HepG2 (cell line): ENCODE data around the gene TANC1. TPM values are rescaled to one million over a fixed set of nuclear protein-coding genes. Genes with fewer than 3 reads are reported as not detected.
A peak's percentile ranks its signal among the peaks of the same experiment; 100 is the strongest.

Experiments used
- HDAC2 ChIP-seq: sonication (generic); formaldehyde crosslinking; IDR thresholded peaks from 2 replicates; pipeline ENCODE4 v1.4.0; 2020; ENCODE audit warnings: missing genetic modification reagents
- HOXA3 ChIP-seq: sonication (generic); formaldehyde crosslinking; IDR thresholded peaks from 2 replicates; pipeline ENCODE4 v1.5.0; 2020; ENCODE audit warnings: missing genetic modification reagents
- KLF16 ChIP-seq, 2 experiments: sonication (generic) in 1 of 2; formaldehyde crosslinking in 1 of 2; IDR thresholded peaks; 2 replicates each; pipeline versions ENCODE4 v1.6.1 to v1.8.0; 2016 to 2023; ENCODE audit warnings: missing genetic modification reagents in 2 of 2, missing compliant biosample characterization in 1 of 2
- LCORL ChIP-seq, 2 experiments: fragments of 450-650 bp in 1 of 2; sonication (generic) in 1 of 2; formaldehyde crosslinking in 1 of 2; IDR thresholded peaks; 2 replicates each; pipeline versions ENCODE4 v1.5.0 to v1.6.1; 2017 to 2020; ENCODE audit warnings: antibody characterized with exemption in 1 of 2, missing genetic modification reagents in 1 of 2
- RCOR2 ChIP-seq: IDR thresholded peaks from 2 replicates; pipeline ENCODE4 v1.6.1; 2016; ENCODE audit warnings: missing biosample characterization, missing genetic modification reagents
- RXRB ChIP-seq: IDR thresholded peaks from 2 replicates; pipeline ENCODE4 v1.6.1; 2016; ENCODE audit warnings: borderline replicate concordance, missing genetic modification reagents, missing compliant biosample characterization
- SIX1 ChIP-seq: sonication (generic); formaldehyde crosslinking; IDR thresholded peaks from 2 replicates; pipeline ENCODE4 v1.4.0; 2020; ENCODE audit warnings: missing genetic modification reagents, borderline replicate concordance
- TARDBP ChIP-seq: sonication (generic); formaldehyde crosslinking; IDR thresholded peaks from 2 replicates; pipeline ENCODE4 v1.8.0; 2022; ENCODE audit warnings: mild to moderate bottlenecking, missing genetic modification reagents
- ZNF530 ChIP-seq: sonication (generic); formaldehyde crosslinking; IDR thresholded peaks from 2 replicates; pipeline ENCODE4 v1.5.0; 2020; ENCODE audit warnings: low read depth, mild to moderate bottlenecking, missing genetic modification reagents
- ZNF709 ChIP-seq: sonication (generic); formaldehyde crosslinking; IDR thresholded peaks from 2 replicates; pipeline ENCODE4 v1.5.0; 2020; ENCODE audit warnings: mild to moderate bottlenecking, missing genetic modification reagents
- ZNF749 ChIP-seq: sonication (generic); formaldehyde crosslinking; IDR thresholded peaks from 2 replicates; pipeline ENCODE4 v1.8.0; 2022; ENCODE audit warnings: mild to moderate bottlenecking, missing genetic modification reagents, moderate library complexity, borderline replicate concordance
- ZNF816 ChIP-seq: sonication (generic); formaldehyde crosslinking; IDR thresholded peaks from 2 replicates; pipeline ENCODE4 v1.8.0; 2022; ENCODE audit warnings: missing genetic modification reagents, mild to moderate bottlenecking, borderline replicate concordance
- polyA plus RNA-seq, 8 experiments: library from polyadenylated mRNA; depleted of rRNA in 3 of 8; stranded (reverse) in 7 of 8; unstranded in 1 of 8; fragments of >200 nt; fragmentation: Illumina TruSeq in 4 of 8; extraction: Trizol in 4 of 8; gene quantifications; 2 replicates each; pipeline versions ENCODE4 v1.2.1 to v1.2.3, GENCODE V29; 2011 to 2016; ENCODE audit warnings: low read depth in 4 of 8, missing spikeins in 1 of 8, mixed read lengths in 1 of 8; ENCODE audit not compliant: insufficient read depth in 1 of 8
- total RNA-seq, 5 experiments: library from RNA; depleted of rRNA; stranded (reverse); fragments of >200 nt; fragmentation: Illumina TruSeq; extraction: Trizol; gene quantifications; 2 replicates each; pipeline ENCODE4 v1.2.3, GENCODE V29; 2016; ENCODE audit warnings: low read depth in 1 of 5
- TF ChIP-seq, protein P1 (sequence below): sonication (generic); formaldehyde crosslinking; conservative IDR thresholded peaks from 2 replicates; pipeline ENCODE4 v1.4.0; 2020; ENCODE audit warnings: mild to moderate bottlenecking, missing genetic modification reagents, moderate library complexity
- TF ChIP-seq, protein P2 (sequence below): sonication (generic); formaldehyde crosslinking; IDR thresholded peaks from 2 replicates; pipeline ENCODE4 v1.4.0; 2020; ENCODE audit warnings: missing genetic modification reagents
- TF ChIP-seq, protein P3 (sequence below): sonication (generic); formaldehyde crosslinking; IDR thresholded peaks from 2 replicates; pipeline ENCODE4 v1.5.1; 2020; ENCODE audit warnings: mild to moderate bottlenecking, missing genetic modification reagents, moderate library complexity
- TF ChIP-seq, protein P4 (sequence below): sonication (generic); formaldehyde crosslinking; IDR thresholded peaks from 2 replicates; pipeline ENCODE4 v1.4.0; 2020; ENCODE audit warnings: low read depth, mild to moderate bottlenecking, missing genetic modification reagents
- TF ChIP-seq, protein P5 (sequence below): sonication (generic); formaldehyde crosslinking; IDR thresholded peaks from 2 replicates; pipeline ENCODE4 v1.4.0; 2020; ENCODE audit warnings: missing genetic modification reagents

The TANC1 gene
- total and polyA plus RNA-seq, 2 of the 13 experiments (the other 11 are each of a cell fraction or from before 2014, with no cell fraction given), result 2.3 to 5.6 TPM

DNA sequence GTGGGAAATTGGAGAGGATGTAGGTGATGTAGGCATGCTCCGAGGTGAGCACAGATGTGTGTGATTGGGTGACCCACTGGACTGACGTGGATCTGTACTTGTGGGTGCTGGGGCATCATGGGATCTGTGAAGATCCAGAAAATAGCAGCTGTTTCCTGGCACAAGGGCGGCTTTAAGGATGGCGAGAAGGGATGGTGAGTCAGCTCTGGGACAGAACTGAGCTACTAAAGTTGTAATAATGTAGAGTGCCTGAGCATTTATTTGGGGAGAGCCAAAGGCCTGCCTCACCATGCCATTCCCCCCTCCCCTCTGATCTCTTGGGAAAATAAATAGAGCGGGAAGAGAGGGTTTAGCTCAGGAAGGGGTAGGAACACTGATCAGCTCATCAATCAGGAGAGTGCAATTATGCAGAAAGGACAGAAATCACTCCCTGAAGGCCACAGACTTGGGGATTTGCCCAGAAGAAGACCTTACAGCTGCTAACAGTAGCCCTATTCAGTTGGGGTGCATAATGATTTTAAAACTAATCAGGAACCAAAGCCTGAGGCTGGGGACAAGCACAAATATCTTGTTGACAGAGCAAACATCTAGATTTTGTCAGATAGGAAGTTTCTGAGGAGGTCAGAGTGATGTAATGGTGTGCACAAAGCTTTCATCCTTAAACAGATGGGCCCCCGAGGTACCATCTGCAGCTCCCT lies 30.3 kb downstream of the TANC1 start (continued):
- TF ChIP-seq, protein P1, sequence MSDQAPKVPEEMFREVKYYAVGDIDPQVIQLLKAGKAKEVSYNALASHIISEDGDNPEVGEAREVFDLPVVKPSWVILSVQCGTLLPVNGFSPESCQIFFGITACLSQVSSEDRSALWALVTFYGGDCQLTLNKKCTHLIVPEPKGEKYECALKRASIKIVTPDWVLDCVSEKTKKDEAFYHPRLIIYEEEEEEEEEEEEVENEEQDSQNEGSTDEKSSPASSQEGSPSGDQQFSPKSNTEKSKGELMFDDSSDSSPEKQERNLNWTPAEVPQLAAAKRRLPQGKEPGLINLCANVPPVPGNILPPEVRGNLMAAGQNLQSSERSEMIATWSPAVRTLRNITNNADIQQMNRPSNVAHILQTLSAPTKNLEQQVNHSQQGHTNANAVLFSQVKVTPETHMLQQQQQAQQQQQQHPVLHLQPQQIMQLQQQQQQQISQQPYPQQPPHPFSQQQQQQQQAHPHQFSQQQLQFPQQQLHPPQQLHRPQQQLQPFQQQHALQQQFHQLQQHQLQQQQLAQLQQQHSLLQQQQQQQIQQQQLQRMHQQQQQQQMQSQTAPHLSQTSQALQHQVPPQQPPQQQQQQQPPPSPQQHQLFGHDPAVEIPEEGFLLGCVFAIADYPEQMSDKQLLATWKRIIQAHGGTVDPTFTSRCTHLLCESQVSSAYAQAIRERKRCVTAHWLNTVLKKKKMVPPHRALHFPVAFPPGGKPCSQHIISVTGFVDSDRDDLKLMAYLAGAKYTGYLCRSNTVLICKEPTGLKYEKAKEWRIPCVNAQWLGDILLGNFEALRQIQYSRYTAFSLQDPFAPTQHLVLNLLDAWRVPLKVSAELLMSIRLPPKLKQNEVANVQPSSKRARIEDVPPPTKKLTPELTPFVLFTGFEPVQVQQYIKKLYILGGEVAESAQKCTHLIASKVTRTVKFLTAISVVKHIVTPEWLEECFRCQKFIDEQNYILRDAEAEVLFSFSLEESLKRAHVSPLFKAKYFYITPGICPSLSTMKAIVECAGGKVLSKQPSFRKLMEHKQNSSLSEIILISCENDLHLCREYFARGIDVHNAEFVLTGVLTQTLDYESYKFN (CRISPR knock-in tag), result peak; percentile 62
- TF ChIP-seq ZNF816 (CRISPR knock-in tag), result no peak
- TF ChIP-seq, protein P2, sequence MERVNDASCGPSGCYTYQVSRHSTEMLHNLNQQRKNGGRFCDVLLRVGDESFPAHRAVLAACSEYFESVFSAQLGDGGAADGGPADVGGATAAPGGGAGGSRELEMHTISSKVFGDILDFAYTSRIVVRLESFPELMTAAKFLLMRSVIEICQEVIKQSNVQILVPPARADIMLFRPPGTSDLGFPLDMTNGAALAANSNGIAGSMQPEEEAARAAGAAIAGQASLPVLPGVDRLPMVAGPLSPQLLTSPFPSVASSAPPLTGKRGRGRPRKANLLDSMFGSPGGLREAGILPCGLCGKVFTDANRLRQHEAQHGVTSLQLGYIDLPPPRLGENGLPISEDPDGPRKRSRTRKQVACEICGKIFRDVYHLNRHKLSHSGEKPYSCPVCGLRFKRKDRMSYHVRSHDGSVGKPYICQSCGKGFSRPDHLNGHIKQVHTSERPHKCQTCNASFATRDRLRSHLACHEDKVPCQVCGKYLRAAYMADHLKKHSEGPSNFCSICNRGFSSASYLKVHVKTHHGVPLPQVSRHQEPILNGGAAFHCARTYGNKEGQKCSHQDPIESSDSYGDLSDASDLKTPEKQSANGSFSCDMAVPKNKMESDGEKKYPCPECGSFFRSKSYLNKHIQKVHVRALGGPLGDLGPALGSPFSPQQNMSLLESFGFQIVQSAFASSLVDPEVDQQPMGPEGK (CRISPR knock-in tag), result peak; percentile 17; the same call in 1 of the 2 replicates
- TF ChIP-seq SIX1 (CRISPR knock-in tag), result 0 out of 2 replicates have a peak, but pooled peaks have one; percentile 48
- TF ChIP-seq HOXA3 (CRISPR knock-in tag), result peak; percentile 50; the same call in 1 of the 2 replicates
- peak; percentile 12; the same call in 1 of the 2 replicates for TF ChIP-seq RXRB (CRISPR knock-in tag)
- 0 out of 2 replicates have a peak, but pooled peaks have one; percentile 41 for TF ChIP-seq RCOR2 (CRISPR knock-in tag)
- no peak for TF ChIP-seq ZNF530 (CRISPR knock-in tag)
- TF ChIP-seq, protein P3, sequence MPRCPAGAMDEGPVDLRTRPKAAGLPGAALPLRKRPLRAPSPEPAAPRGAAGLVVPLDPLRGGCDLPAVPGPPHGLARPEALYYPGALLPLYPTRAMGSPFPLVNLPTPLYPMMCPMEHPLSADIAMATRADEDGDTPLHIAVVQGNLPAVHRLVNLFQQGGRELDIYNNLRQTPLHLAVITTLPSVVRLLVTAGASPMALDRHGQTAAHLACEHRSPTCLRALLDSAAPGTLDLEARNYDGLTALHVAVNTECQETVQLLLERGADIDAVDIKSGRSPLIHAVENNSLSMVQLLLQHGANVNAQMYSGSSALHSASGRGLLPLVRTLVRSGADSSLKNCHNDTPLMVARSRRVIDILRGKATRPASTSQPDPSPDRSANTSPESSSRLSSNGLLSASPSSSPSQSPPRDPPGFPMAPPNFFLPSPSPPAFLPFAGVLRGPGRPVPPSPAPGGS, result no peak
- peak; percentile 28; the same call in 1 of the 2 replicates for TF ChIP-seq TARDBP (CRISPR knock-in tag)
- TF ChIP-seq, protein P4, sequence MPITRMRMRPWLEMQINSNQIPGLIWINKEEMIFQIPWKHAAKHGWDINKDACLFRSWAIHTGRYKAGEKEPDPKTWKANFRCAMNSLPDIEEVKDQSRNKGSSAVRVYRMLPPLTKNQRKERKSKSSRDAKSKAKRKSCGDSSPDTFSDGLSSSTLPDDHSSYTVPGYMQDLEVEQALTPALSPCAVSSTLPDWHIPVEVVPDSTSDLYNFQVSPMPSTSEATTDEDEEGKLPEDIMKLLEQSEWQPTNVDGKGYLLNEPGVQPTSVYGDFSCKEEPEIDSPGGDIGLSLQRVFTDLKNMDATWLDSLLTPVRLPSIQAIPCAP (CRISPR knock-in tag), result no peak
- TF ChIP-seq HDAC2, result peak; percentile 53; the same call in 1 of the 2 replicates
- TF ChIP-seq LCORL (IDR thresholded peaks at IDR 0.05), result no peak
- peak; percentile 64 for TF ChIP-seq LCORL (CRISPR knock-in tag; IDR thresholded peaks at IDR 0.05)
- TF ChIP-seq ZNF709 (CRISPR knock-in tag), result 0 out of 2 replicates have a peak, but pooled peaks have one; percentile 27
- TF ChIP-seq KLF16 (CRISPR knock-in tag; IDR thresholded peaks at IDR 0.05), result 0 out of 4 replicates have a peak, but pooled peaks of 1 of the 2 experiments have one; percentile 29
- TF ChIP-seq ZNF749, result no peak; the same call in 1 of the 2 replicates
- TF ChIP-seq, protein P5, sequence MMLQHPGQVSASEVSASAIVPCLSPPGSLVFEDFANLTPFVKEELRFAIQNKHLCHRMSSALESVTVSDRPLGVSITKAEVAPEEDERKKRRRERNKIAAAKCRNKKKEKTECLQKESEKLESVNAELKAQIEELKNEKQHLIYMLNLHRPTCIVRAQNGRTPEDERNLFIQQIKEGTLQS, result peak; percentile 42; the same call in 1 of the 2 replicates
